Subcutaneous abdominal adipose tissue (tissue), 5 donors: Measurements from ENCODE around the gene H3-3A.
"Not testable (repeated sequence)": the region's sequence is repeated elsewhere in the genome, so short reads cannot be mapped to it uniquely, and the experiment has no call there.

Source experiments
- H3K27ac ChIP-seq: one replicate; pipeline ENCODE4 v1.7.0; 2013; ENCODE audit warnings: low read depth, mild to moderate bottlenecking, inconsistent platforms, low read length, moderate library complexity
- H3K27me3 ChIP-seq, 5 donors: one replicate each; pipeline ENCODE4 v1.7.0; 2013; ENCODE audit warnings: low read length in 5 of 5, inconsistent platforms in 1 of 5; ENCODE audit not compliant: control insufficient read depth in 5 of 5, insufficient read depth in 4 of 5
- H3K36me3 ChIP-seq, 5 donors: one replicate each; pipeline ENCODE4 v1.7.0; 2013; ENCODE audit warnings: low read length in 5 of 5; ENCODE audit not compliant: control insufficient read depth in 5 of 5, insufficient read depth in 5 of 5
- H3K4me1 ChIP-seq, 5 donors: one replicate each; pipeline ENCODE4 v1.7.0; 2013; ENCODE audit warnings: low read length in 5 of 5, mild to moderate bottlenecking in 3 of 5, moderate library complexity in 1 of 5; ENCODE audit not compliant: control insufficient read depth in 5 of 5, insufficient read depth in 5 of 5
- H3K4me3 ChIP-seq, 5 donors: one replicate each; pipeline ENCODE4 v1.7.0; 2013; ENCODE audit warnings: low read length in 5 of 5, low read depth in 1 of 5
- H3K9ac ChIP-seq, 5 donors: one replicate each; pipeline ENCODE4 v1.7.0; 2013; ENCODE audit warnings: low read length in 5 of 5, mild to moderate bottlenecking in 4 of 5, moderate library complexity in 3 of 5
- H3K9me3 ChIP-seq, 5 donors: one replicate each; pipeline ENCODE4 v1.7.0; 2013; ENCODE audit warnings: low read length in 5 of 5; ENCODE audit not compliant: control insufficient read depth in 5 of 5
- donor health status: healthy.
- donor health status: healthy.
- donor health status: healthy.
- donor health status: healthy.
- donor health status: healthy.

The H3-3A gene

DNA sequence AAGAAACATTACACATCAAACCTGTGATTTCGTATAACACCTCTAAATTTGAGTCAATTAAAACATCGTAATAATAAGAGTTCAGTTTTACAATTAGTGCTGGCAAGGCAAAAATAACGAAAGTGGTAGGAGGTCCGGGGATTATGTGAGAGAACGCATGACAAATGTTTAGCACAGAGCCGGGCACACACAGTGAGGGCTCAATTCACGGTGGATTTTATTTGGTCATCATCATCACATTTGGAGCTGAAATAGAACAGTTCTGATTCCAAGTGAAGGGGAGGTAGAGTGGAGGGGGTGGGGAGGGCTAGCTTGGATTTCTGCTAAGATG lies 20.0 kb downstream of the H3-3A start:
- peaks cover 0 to 17% (median 15%) of the 10 kb centered on the region in 5 donors for H3K4me1 ChIP-seq
- H3K27ac ChIP-seq: no peak overlapping the region
- peak overlapping the region; percentile 66 to 77 (median 69) for H3K4me3 ChIP-seq
- no peaks in the 10 kb centered on the region for H3K9me3 ChIP-seq
- H3K36me3 ChIP-seq: no peaks in the 10 kb centered on the region
- no peaks in the 10 kb centered on the region for H3K27me3 ChIP-seq
- H3K9ac ChIP-seq: peak overlapping the region in 4 of 5 donors; percentile 22 to 75 (median 69)

DNA sequence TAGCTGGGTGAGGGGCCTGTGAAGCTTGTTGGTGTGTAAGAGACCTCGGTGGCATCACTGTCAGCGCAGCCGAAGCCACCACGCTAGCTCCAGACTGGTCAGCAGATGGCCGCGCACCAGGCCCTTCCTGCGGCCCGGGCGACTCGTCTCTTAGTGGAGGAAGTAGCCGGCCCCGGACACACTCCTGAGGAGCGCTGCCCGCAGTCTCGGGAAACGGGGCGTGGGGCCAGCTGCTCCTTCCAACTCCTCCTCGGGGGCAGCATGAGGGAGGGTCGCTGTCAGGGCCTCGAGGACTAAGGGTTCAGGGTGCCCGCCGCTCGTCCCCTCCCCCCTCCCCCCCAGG lies 20.4 kb downstream of the H3-3A start:
- Histone ChIP-seq H3K4me3 (peak overlapping the region; percentile 66 to 77 (median 69)), H3K27ac (peak overlapping the region; percentile 37), H3K27me3 (no peaks in the 10 kb centered on the region), H3K9me3 (no peaks in the 10 kb centered on the region), H3K9ac (peak overlapping the region in 4 of 5 donors; percentile 22 to 75 (median 69)), H3K36me3 (no peaks in the 10 kb centered on the region), H3K4me1 (peaks cover 0 to 17% (median 15%) of the 10 kb centered on the region in 5 donors)

GRCh38 chr1:226083302-226084101 lies 21.0 kb downstream of the H3-3A start:
- H3K36me3 ChIP-seq: no peaks in the 10 kb centered on the region
- peaks cover 0 to 17% (median 15%) of the 10 kb centered on the region in 5 donors for H3K4me1 ChIP-seq
- H3K9me3 ChIP-seq: no peaks in the 10 kb centered on the region
- H3K9ac ChIP-seq: peak overlapping the region in 4 of 5 donors; percentile 58 to 75 (median 69)
- H3K4me3 ChIP-seq: peak overlapping the region in 4 of 5 donors; percentile 69 to 77 (median 72)
- H3K27me3 ChIP-seq: no peaks in the 10 kb centered on the region
- peak overlapping the region; percentile 37 for H3K27ac ChIP-seq

GRCh38 chr1:226085675-226086285 lies 23.3 kb downstream of the H3-3A start:
- Histone ChIP-seq H3K4me1 (peaks cover 0 to 17% (median 15%) of the 10 kb centered on the region in 5 donors), H3K36me3 (no peaks in the 10 kb centered on the region), H3K4me3 (no peak overlapping the region), H3K9ac (no peak overlapping the region), H3K27me3 (no peaks in the 10 kb centered on the region), H3K27ac (no peak overlapping the region), H3K9me3 (no peaks in the 10 kb centered on the region)

DNA sequence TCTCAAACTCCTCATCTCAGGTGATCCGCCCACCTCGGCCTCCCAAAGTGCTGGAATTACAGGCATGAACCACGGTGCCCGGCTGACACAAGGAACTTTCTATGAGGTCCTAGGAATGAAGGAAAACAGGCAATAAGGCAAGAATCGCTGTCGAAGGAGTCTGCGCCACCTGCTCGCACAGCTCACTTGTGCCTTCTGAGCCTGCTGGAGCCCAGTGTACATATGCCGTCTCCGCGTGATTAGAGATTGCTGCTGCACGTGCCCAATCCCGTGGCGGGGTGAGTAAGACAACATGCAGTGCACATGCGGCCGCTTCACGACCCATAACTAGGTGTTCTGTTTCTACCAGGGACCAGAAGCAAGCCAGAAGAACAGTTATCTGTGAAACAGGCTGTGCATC lies 24.3 kb downstream of the H3-3A start:
- Histone ChIP-seq H3K36me3 (no peaks in the 10 kb centered on the region), H3K9me3 (no peaks in the 10 kb centered on the region), H3K4me3 (no peak overlapping the region), H3K9ac (no peak overlapping the region), H3K27me3 (no peaks in the 10 kb centered on the region), H3K27ac (no peak overlapping the region), H3K4me1 (peaks cover 0 to 17% (median 15%) of the 10 kb centered on the region in 5 donors)

- Histone ChIP-seq H3K36me3 (no peaks in the 10 kb centered on the region), H3K27ac (no peak overlapping the region), H3K27me3 (peaks cover 0 to 5% (median 0%) of the 10 kb centered on the region in 5 donors), H3K4me3 (no peak overlapping the region), H3K9ac (no peak overlapping the region), H3K9me3 (no peaks in the 10 kb centered on the region), H3K4me1 (no peaks in the 10 kb centered on the region)
Observed at GRCh38 chr1:226091461-226091860, 28.9 kb downstream of the H3-3A start.

- H3K27ac ChIP-seq, H3K4me1 ChIP-seq, H3K27me3 ChIP-seq, H3K9me3 ChIP-seq, H3K36me3 ChIP-seq, H3K9ac ChIP-seq, H3K4me3 ChIP-seq: not testable (repeated sequence)
Observed at GRCh38 chr1:226092048-226092820, 29.7 kb downstream of the H3-3A start.

- peaks cover 0 to 5% (median 0%) of the 10 kb centered on the region in 5 donors for H3K27me3 ChIP-seq
- H3K36me3 ChIP-seq: no peaks in the 10 kb centered on the region
- no peaks in the 10 kb centered on the region for H3K4me1 ChIP-seq
- H3K27ac ChIP-seq: no peak overlapping the region
- H3K9ac ChIP-seq: no peak overlapping the region
- H3K4me3 ChIP-seq: no peak overlapping the region
- H3K9me3 ChIP-seq: no peaks in the 10 kb centered on the region
Observed at GRCh38 chr1:226092965-226093364, 30.4 kb downstream of the H3-3A start.

GRCh38 chr1:226093621-226094020 lies 31.1 kb downstream of the H3-3A start:
- H3K27ac ChIP-seq: no peak overlapping the region
- H3K27me3 ChIP-seq: peaks cover 0 to 5% (median 0%) of the 10 kb centered on the region in 5 donors
- H3K36me3 ChIP-seq: no peaks in the 10 kb centered on the region
- no peak overlapping the region for H3K9ac ChIP-seq
- H3K9me3 ChIP-seq: no peaks in the 10 kb centered on the region
- no peaks in the 10 kb centered on the region for H3K4me1 ChIP-seq
- H3K4me3 ChIP-seq: no peak overlapping the region

DNA sequence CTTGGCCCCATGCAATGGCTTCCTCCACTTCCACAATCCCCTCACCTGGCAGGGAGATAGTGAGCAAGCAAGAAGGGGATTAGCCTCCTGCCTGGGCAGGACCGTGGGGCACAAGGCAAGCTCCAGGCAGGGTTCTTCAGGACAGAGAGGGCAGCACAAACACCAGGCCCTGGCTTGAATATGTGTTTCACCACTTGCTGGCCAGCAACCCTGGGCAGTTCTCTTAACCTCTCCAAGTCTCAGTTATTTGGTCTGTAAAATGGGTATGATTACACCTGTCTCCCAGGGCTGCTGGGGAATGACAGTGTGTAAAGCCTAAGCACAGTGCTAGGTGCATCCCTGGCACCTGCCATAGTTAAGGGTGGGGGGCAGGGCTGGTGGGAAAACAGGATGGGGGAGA lies 31.9 kb downstream of the H3-3A start:
- Histone ChIP-seq H3K27me3 (peaks cover 0 to 5% (median 0%) of the 10 kb centered on the region in 5 donors), H3K4me3 (no peak overlapping the region), H3K9ac (no peak overlapping the region), H3K4me1 (no peaks in the 10 kb centered on the region), H3K36me3 (no peaks in the 10 kb centered on the region), H3K9me3 (no peaks in the 10 kb centered on the region), H3K27ac (no peak overlapping the region)
